GM20000 (cell line): Measurements from ENCODE around the gene PARD3.

ENCODE experiments used
- DNase-seq: peaks from one replicate; pipeline ENCODE4 v3.0.0; 2012; ENCODE audit warnings: low spot score
- CTCF ChIP-seq: IDR thresholded peaks from 2 replicates; pipeline ENCODE4 v1.5.1; 2012; ENCODE audit warnings: mild to moderate bottlenecking, control low read depth; ENCODE audit errors: extremely low read depth, missing control alignments

The PARD3 gene

GRCh38 chr10:34109952-34110702 lies 705.0 kb downstream of the PARD3 start:
- no peak for TF ChIP-seq CTCF
- no peak for DNase-seq

GRCh38 chr10:34109495-34109894 lies 705.6 kb downstream of the PARD3 start:
- no peak for TF ChIP-seq CTCF
- DNase-seq = no peak

GRCh38 chr10:34107626-34108516 lies 707.2 kb downstream of the PARD3 start:
- DNase-seq = no peak
- no peak for TF ChIP-seq CTCF

GRCh38 chr10:34106356-34106885 lies 708.7 kb downstream of the PARD3 start:
- no peak for DNase-seq
- no peak for TF ChIP-seq CTCF

GRCh38 chr10:34104829-34105572 lies 710.1 kb downstream of the PARD3 start:
- TF ChIP-seq CTCF = no peak
- no peak for DNase-seq

- TF ChIP-seq CTCF = no peak
- DNase-seq = no peak
Measured at GRCh38 chr10:34102893-34103506, 712.1 kb downstream of the PARD3 start.
